Effector memory CD4-positive, alpha-beta T cell (primary cell): ENCODE data around the gene CEP76.

ENCODE experiments used
- DNase-seq, 3 donors: peaks; one replicate each; pipeline ENCODE4 v3.0.0-alpha.2; 2020
- H3K27ac ChIP-seq: 2 replicates; pipeline ENCODE4 v1.7.0; 2013; ENCODE audit warnings: mild to moderate bottlenecking, low read length, moderate library complexity; ENCODE audit not compliant: insufficient read depth, poor library complexity, severe bottlenecking
- H3K27me3 ChIP-seq: replicated peaks from 2 replicates; pipeline ENCODE4 v1.7.0; 2013; ENCODE audit warnings: mild to moderate bottlenecking, low read length; ENCODE audit not compliant: insufficient read depth, control insufficient read depth, poor library complexity, severe bottlenecking
- H3K36me3 ChIP-seq: 2 replicates; pipeline ENCODE4 v1.7.0; 2013; ENCODE audit warnings: mild to moderate bottlenecking, low read length, moderate library complexity; ENCODE audit not compliant: control insufficient read depth, insufficient read depth
- H3K4me1 ChIP-seq: 2 replicates; pipeline ENCODE4 v1.7.0; 2013; ENCODE audit warnings: low read length, mild to moderate bottlenecking; ENCODE audit not compliant: control insufficient read depth, insufficient read depth, poor library complexity, severe bottlenecking
- H3K4me3 ChIP-seq: 2 replicates; pipeline ENCODE4 v1.7.0; 2013; ENCODE audit warnings: low read length, low read depth, mild to moderate bottlenecking; ENCODE audit not compliant: insufficient read depth, poor library complexity, severe bottlenecking
- H3K9me3 ChIP-seq: 2 replicates; pipeline ENCODE4 v1.7.0; 2013; ENCODE audit warnings: mild to moderate bottlenecking, low read length, moderate library complexity; ENCODE audit not compliant: control insufficient read depth

Gene CEP76

GRCh38 chr18:12745095-12745795, 42.7 kb upstream of the CEP76 start:
- Histone ChIP-seq H3K36me3 (no peaks in the 10 kb centered on the region), H3K27me3 (no peaks in the 10 kb centered on the region), H3K27ac (no peak overlapping the region), H3K4me1 (no peaks in the 10 kb centered on the region), H3K9me3 (no peaks in the 10 kb centered on the region), H3K4me3 (no peak overlapping the region)
- no peak for DNase-seq

GRCh38 chr18:12744103-12744502, 41.6 kb upstream of the CEP76 start:
- H3K27me3 ChIP-seq, result no peaks in the 10 kb centered on the region
- H3K9me3 ChIP-seq, result no peaks in the 10 kb centered on the region
- no peaks in the 10 kb centered on the region for H3K4me1 ChIP-seq
- no peak for DNase-seq
- no peaks in the 10 kb centered on the region for H3K36me3 ChIP-seq
- no peak overlapping the region for H3K27ac ChIP-seq
- H3K4me3 ChIP-seq, result no peak overlapping the region

GRCh38 chr18:12742453-12742852, 39.9 kb upstream of the CEP76 start:
- H3K27ac ChIP-seq, result no peak overlapping the region
- no peak for DNase-seq
- H3K4me1 ChIP-seq, result no peaks in the 10 kb centered on the region

GRCh38 chr18:12741351-12741750, 38.8 kb upstream of the CEP76 start:
- Histone ChIP-seq H3K36me3 (no peaks in the 10 kb centered on the region), H3K4me1 (no peaks in the 10 kb centered on the region), H3K27me3 (no peaks in the 10 kb centered on the region), H3K9me3 (no peaks in the 10 kb centered on the region), H3K4me3 (no peak overlapping the region), H3K27ac (no peak overlapping the region)
- DNase-seq, result no peak

More at GRCh38 chr18:12742453-12742852, 39.9 kb upstream of the CEP76 start:
- Histone ChIP-seq H3K27me3 (no peaks in the 10 kb centered on the region), H3K4me3 (no peak overlapping the region), H3K36me3 (no peaks in the 10 kb centered on the region), H3K9me3 (no peaks in the 10 kb centered on the region)

GRCh38 chr18:12737243-12737902, 34.9 kb upstream of the CEP76 start:
- no peaks in the 10 kb centered on the region for H3K36me3 ChIP-seq
- H3K27ac ChIP-seq, result no peak overlapping the region
- no peaks in the 10 kb centered on the region for H3K9me3 ChIP-seq
- no peak overlapping the region for H3K4me3 ChIP-seq
- no peak for DNase-seq
- no peaks in the 10 kb centered on the region for H3K4me1 ChIP-seq
- no peaks in the 10 kb centered on the region for H3K27me3 ChIP-seq

GRCh38 chr18:12726774-12727550, 24.4 kb upstream of the CEP76 start:
- H3K9me3 ChIP-seq, result no peaks in the 10 kb centered on the region
- no peak overlapping the region for H3K4me3 ChIP-seq
- H3K4me1 ChIP-seq, result no peaks in the 10 kb centered on the region
- peak; percentile 13 to 57 (median 20) for DNase-seq
- H3K36me3 ChIP-seq, result peaks cover 20% of the 10 kb centered on the region
- no peak overlapping the region for H3K27ac ChIP-seq
- H3K27me3 ChIP-seq, result no peaks in the 10 kb centered on the region

GRCh38 chr18:12726331-12726730, 23.8 kb upstream of the CEP76 start:
- no peak for DNase-seq
- Histone ChIP-seq H3K4me3 (no peak overlapping the region), H3K9me3 (no peaks in the 10 kb centered on the region), H3K4me1 (no peaks in the 10 kb centered on the region), H3K27ac (no peak overlapping the region), H3K36me3 (peaks cover 20% of the 10 kb centered on the region), H3K27me3 (no peaks in the 10 kb centered on the region)

GRCh38 chr18:12722731-12723130, 20.2 kb upstream of the CEP76 start:
- Histone ChIP-seq H3K4me1 (no peaks in the 10 kb centered on the region), H3K36me3 (peaks cover 45% of the 10 kb centered on the region), H3K27ac (no peak overlapping the region), H3K9me3 (no peaks in the 10 kb centered on the region), H3K4me3 (no peak overlapping the region), H3K27me3 (no peaks in the 10 kb centered on the region)
- no peak for DNase-seq

GRCh38 chr18:12721495-12722275, 19.2 kb upstream of the CEP76 start:
- H3K36me3 ChIP-seq, result peaks cover 52% of the 10 kb centered on the region

More at GRCh38 chr18:12721495-12722275, 19.2 kb upstream of the CEP76 start:
- no peak for DNase-seq
- H3K27me3 ChIP-seq, result no peaks in the 10 kb centered on the region
- no peak overlapping the region for H3K4me3 ChIP-seq
- no peaks in the 10 kb centered on the region for H3K9me3 ChIP-seq
- H3K4me1 ChIP-seq, result no peaks in the 10 kb centered on the region
- H3K27ac ChIP-seq, result no peak overlapping the region
